ENCODE results near the gene TTI1. TPM values are rescaled to one million over a fixed set of nuclear protein-coding genes. Genes with fewer than 3 reads are reported as not detected.

TTI1 gene
- total RNA-seq, 1 donor from 2014 or later: 13.4 TPM

DNA sequence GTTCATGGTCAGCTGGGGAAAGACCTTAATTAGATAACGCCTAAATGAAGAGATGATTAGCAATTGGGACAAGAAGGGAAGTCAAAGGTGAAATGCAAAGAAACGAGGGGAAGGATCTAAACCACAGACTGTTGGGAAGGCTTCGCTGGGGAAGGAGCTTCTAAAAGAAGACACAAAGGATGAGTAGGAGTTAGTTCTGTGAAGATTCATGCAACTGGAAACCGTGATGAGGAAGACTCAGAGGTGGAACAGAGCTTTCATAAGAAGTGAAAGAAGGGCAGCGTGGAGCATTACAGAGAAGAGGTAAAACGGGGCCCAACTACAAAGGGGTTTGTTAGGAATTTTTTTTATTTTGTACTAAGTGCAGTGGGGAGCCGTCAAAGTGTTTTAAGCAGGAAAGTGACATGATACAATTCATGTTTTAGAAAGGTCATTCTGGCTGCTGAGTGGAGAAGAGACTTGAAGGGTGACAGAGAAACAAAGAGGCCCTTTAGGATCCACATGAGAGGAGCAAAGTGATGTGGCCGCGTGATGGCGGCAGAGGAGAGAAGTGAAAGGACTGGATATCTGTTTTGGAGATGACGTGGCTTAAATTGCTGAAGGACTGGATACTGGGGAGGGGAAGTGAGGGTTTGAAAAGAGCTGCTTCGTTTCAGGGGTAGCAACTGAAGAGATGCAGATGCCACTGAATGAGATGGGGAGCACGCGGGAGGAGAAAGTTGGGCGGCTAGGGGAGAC, 33.6 kb downstream of the TTI1 start:
- DNase-seq (ENCODE audit: low read depth): no peak
- Mint-ChIP-seq H3K9me3 (ENCODE audit: unreplicated experiment) (no peaks in the 10 kb centered on the region), H3K4me1 (ENCODE audit: low read depth, unreplicated experiment) (peaks cover 36% of the 10 kb centered on the region), H3K27me3 (ENCODE audit: low read depth, unreplicated experiment) (no peaks in the 10 kb centered on the region), H3K27ac (ENCODE audit: unreplicated experiment) (no peak overlapping the region), H3K36me3 (ENCODE audit: low read depth, unreplicated experiment) (peaks cover 19% of the 10 kb centered on the region), H3K4me3 (ENCODE audit: unreplicated experiment) (no peak overlapping the region)
- H3K4me2 ChIP-seq (ENCODE audit: low read length): no peak overlapping the region
- peaks cover 26% of the 10 kb centered on the region for H3K4me1 ChIP-seq (ENCODE audit: insufficient read depth, low read length)
- no peak for FAIRE-seq
- H3K9me3 ChIP-seq (ENCODE audit: insufficient read depth, low read depth, low read length): no peaks in the 10 kb centered on the region
- no peak overlapping the region for H2AFZ ChIP-seq (ENCODE audit: low read depth, low read length)
- TF ChIP-seq, protein P1, sequence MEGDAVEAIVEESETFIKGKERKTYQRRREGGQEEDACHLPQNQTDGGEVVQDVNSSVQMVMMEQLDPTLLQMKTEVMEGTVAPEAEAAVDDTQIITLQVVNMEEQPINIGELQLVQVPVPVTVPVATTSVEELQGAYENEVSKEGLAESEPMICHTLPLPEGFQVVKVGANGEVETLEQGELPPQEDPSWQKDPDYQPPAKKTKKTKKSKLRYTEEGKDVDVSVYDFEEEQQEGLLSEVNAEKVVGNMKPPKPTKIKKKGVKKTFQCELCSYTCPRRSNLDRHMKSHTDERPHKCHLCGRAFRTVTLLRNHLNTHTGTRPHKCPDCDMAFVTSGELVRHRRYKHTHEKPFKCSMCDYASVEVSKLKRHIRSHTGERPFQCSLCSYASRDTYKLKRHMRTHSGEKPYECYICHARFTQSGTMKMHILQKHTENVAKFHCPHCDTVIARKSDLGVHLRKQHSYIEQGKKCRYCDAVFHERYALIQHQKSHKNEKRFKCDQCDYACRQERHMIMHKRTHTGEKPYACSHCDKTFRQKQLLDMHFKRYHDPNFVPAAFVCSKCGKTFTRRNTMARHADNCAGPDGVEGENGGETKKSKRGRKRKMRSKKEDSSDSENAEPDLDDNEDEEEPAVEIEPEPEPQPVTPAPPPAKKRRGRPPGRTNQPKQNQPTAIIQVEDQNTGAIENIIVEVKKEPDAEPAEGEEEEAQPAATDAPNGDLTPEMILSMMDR (IDR thresholded peaks at IDR 0.05; ENCODE audit: insufficient read depth, low read depth, low read length): no peak
- no peak for TF ChIP-seq EZH2 (IDR thresholded peaks at IDR 0.05; ENCODE audit: insufficient read depth, low read length)
- H3K36me3 ChIP-seq (ENCODE audit: insufficient read depth, low read length): peaks cover 17% of the 10 kb centered on the region
- H4K20me1 ChIP-seq (ENCODE audit: insufficient read depth, low read length): peaks cover 3% of the 10 kb centered on the region
- H3K27me3 ChIP-seq (ENCODE audit: insufficient read depth, low read length): no peaks in the 10 kb centered on the region
- no peak overlapping the region for H3K9ac ChIP-seq (ENCODE audit: low read length)
- H3K4me3 ChIP-seq (ENCODE audit: insufficient read depth, low read depth, low read length): no peak overlapping the region
- no peaks in the 10 kb centered on the region for H3K79me2 ChIP-seq (ENCODE audit: insufficient read depth, low read length)
- H3K27ac ChIP-seq (ENCODE audit: low read depth, low read length): no peak overlapping the region

DNA sequence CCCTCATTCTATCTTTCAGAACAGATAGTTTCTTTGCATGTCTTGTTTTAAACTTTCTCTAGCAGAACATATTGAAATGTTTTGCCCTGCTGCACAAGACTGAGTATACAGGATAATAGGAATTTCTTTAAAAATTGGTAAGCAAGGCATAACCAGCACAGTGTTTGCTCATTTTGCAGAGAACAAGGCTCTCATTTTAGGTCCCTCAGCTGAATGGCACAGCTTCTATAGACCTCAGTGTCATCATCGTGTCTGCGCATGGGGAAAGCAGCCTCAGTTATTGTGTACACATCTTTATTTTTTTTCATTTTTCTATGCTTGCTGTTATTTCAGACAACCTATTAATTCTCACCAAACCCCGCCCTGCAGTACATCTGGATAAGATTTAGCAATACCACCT, 35.7 kb downstream of the TTI1 start:
- Histone ChIP-seq H3K4me2 (ENCODE audit: low read length) (no peak overlapping the region), H3K9me3 (ENCODE audit: insufficient read depth, low read depth, low read length) (no peaks in the 10 kb centered on the region), H3K79me2 (ENCODE audit: insufficient read depth, low read length) (no peaks in the 10 kb centered on the region), H3K4me1 (ENCODE audit: insufficient read depth, low read length) (peaks cover 41% of the 10 kb centered on the region), H2AFZ (ENCODE audit: low read depth, low read length) (no peak overlapping the region), H4K20me1 (ENCODE audit: insufficient read depth, low read length) (peaks cover 8% of the 10 kb centered on the region), H3K4me3 (ENCODE audit: insufficient read depth, low read depth, low read length) (no peak overlapping the region), H3K9ac (ENCODE audit: low read length) (no peak overlapping the region), H3K36me3 (ENCODE audit: insufficient read depth, low read length) (peaks cover 17% of the 10 kb centered on the region), H3K27me3 (ENCODE audit: insufficient read depth, low read length) (no peaks in the 10 kb centered on the region), H3K27ac (ENCODE audit: low read depth, low read length) (no peak overlapping the region)
- DNase-seq (ENCODE audit: low read depth): no peak
- FAIRE-seq: no peak
- Mint-ChIP-seq H3K4me3 (ENCODE audit: unreplicated experiment) (no peak overlapping the region), H3K9me3 (ENCODE audit: unreplicated experiment) (no peaks in the 10 kb centered on the region), H3K27me3 (ENCODE audit: low read depth, unreplicated experiment) (no peaks in the 10 kb centered on the region), H3K4me1 (ENCODE audit: low read depth, unreplicated experiment) (peaks cover 45% of the 10 kb centered on the region), H3K27ac (ENCODE audit: unreplicated experiment) (no peak overlapping the region), H3K36me3 (ENCODE audit: low read depth, unreplicated experiment) (peaks cover 23% of the 10 kb centered on the region)
- no peak for TF ChIP-seq EZH2 (IDR thresholded peaks at IDR 0.05; ENCODE audit: insufficient read depth, low read length)
- TF ChIP-seq, protein P1 (IDR thresholded peaks at IDR 0.05; ENCODE audit: insufficient read depth, low read depth, low read length): no peak
